ENCODE results near the gene TIAM2.

DNA sequence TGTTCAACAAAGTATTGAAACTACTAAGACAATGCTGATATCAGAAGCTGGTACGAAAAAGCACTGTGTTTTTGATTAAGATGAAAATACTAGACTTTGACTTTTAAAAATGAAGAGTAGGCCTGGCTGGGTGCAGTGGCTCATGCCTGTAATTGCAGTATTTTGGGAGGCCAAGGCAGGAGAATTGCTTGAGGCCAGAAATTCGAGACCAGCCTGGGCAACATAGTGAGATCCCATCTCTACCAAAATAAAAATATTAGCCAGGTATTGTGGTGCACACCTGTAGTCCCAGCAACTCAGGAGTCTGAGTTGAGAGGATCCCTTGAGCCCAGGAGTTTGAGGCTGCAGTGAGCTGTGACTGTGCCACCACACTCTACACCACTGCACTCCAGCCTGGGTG lies 43.4 kb downstream of the TIAM2 start:
- TF ChIP-seq, protein P1, sequence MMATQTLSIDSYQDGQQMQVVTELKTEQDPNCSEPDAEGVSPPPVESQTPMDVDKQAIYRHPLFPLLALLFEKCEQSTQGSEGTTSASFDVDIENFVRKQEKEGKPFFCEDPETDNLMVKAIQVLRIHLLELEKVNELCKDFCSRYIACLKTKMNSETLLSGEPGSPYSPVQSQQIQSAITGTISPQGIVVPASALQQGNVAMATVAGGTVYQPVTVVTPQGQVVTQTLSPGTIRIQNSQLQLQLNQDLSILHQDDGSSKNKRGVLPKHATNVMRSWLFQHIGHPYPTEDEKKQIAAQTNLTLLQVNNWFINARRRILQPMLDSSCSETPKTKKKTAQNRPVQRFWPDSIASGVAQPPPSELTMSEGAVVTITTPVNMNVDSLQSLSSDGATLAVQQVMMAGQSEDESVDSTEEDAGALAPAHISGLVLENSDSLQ (IDR thresholded peaks at IDR 0.05): no peak
- TF ChIP-seq FOXM1 (IDR thresholded peaks at IDR 0.05; ENCODE audit: borderline replicate concordance) (no peak), SP1 (IDR thresholded peaks at IDR 0.05) (no peak), FOXA1 (IDR thresholded peaks at IDR 0.05) (no peak), BHLHE40 (IDR thresholded peaks at IDR 0.05; ENCODE audit: borderline replicate concordance) (no peak), HDGF (IDR thresholded peaks at IDR 0.05; ENCODE audit: borderline replicate concordance) (no peak), TARDBP (IDR thresholded peaks at IDR 0.05) (no peak), SUZ12 (IDR thresholded peaks at IDR 0.05) (no peak)

All from HEK293T (cell line).